ENCODE measurements around the gene C2CD4D. TPM values are rescaled to one million over a fixed set of nuclear protein-coding genes. Genes with fewer than 3 reads are reported as not detected.

C2CD4D gene
- total and polyA plus RNA-seq, 2 donors (not counting 1 experiment from before 2014, with no cell fraction given): 0.07 TPM; not detected in 1

DNA sequence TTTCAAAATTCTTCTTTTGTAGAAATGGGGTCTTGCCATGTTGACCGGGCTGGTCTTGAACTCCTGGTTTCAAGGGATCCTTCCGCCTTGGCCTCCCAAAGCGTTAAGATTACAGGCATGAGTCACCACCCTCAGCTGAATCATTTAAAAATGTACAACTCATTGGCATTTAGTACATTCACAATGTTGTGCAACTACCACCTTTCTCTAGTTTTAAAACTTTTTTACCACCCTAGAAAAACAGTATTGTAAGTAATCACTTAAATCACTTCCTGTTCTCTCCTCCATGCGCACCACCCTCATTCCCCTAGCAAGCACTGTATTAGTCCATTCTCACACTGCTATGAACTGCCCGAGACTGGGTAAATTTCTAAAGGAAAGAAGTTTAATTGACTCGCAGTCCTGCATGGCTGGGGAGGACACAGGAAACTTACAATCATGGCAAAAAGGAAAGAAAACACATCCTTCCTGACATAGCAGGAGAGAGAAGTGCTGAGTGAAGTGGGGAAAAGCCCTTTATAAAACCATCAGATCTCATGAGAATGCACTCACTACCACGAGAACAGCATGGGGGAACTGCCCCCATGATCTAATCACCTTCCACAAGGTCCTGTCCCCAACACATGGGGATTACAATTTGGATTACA, 28.3 kb upstream of the C2CD4D start:
- no peak for ATAC-seq (ENCODE audit: low read depth)
- H2AFZ ChIP-seq (ENCODE audit: insufficient read depth, low read depth, low read length, poor library complexity, severe bottlenecking): no peak overlapping the region
- CTCF ChIA-PET: interaction anchor here (0.5 kb wide), 1 partner anchor 133 kb away, joined by 3 read pairs; no protein-coding TSS in a partner anchor

More for the DNA sequence above, 28.3 kb upstream of the C2CD4D start:
- no peaks in the 10 kb centered on the region for H3K9me3 ChIP-seq (ENCODE audit: control extremely low read depth in 1 of 3, control insufficient read depth in 2 of 3, insufficient read depth in 1 of 3, low read length in 2 of 3)
- intact Hi-C loops (cut with micrococcal nuclease): no loop called here
- 100% methylated on average over 3 of the region's 7 CpGs for WGBS (ENCODE audit: insufficient coverage)
- no peak overlapping the region for H3K9ac ChIP-seq (ENCODE audit: low read length)
- H3K4me3 ChIP-seq (ENCODE audit: control extremely low read depth in 1 of 5, extremely low read depth in 1 of 5, insufficient read depth in 1 of 5, low read depth in 2 of 5, low read length in 4 of 5): no peak overlapping the region
- no peaks in the 10 kb centered on the region for H3K27me3 ChIP-seq (replicated peaks in 1 of 4; ENCODE audit: control extremely low read depth in 1 of 4, control insufficient read depth in 3 of 4, insufficient read depth in 4 of 4, low read length in 3 of 4)
- no peaks in the 10 kb centered on the region for H3K79me2 ChIP-seq (ENCODE audit: control insufficient read depth, insufficient read depth, low read length)
- H3K4me1 ChIP-seq (ENCODE audit: control insufficient read depth in 2 of 2, insufficient read depth in 2 of 2, low read length in 2 of 2): no peaks in the 10 kb centered on the region
- Mint-ChIP-seq H3K4me1 (no peaks in the 10 kb centered on the region), H3K4me3 (no peak overlapping the region), H3K27ac (no peak overlapping the region), H3K9me3 (ENCODE audit: insufficient read depth) (no peaks in the 10 kb centered on the region), H3K27me3 (peaks cover 16% of the 10 kb centered on the region)
- H3K36me3 ChIP-seq (replicated peaks in 1 of 2; ENCODE audit: control extremely low read depth in 1 of 2, control insufficient read depth in 1 of 2, extremely low read depth in 1 of 2, insufficient read depth in 2 of 2, low read length in 1 of 2): no peaks in the 10 kb centered on the region
- no peak overlapping the region for H3K4me2 ChIP-seq (replicated peaks; ENCODE audit: low read depth, low read length, poor library complexity, severe bottlenecking)
- POLR2A ChIA-PET: no interaction called here
- no peak for DNase-seq
- no peak for TF ChIP-seq EZH2 (IDR thresholded peaks at IDR 0.05; ENCODE audit: borderline replicate concordance, insufficient read depth, low read depth, low read length, poor library complexity, severe bottlenecking)
- TF ChIP-seq CTCF (IDR thresholded peaks at IDR 0.05): no peak
- no peak overlapping the region for H3K27ac ChIP-seq (ENCODE audit: low read length in 2 of 2)
- H4K20me1 ChIP-seq (ENCODE audit: control insufficient read depth, insufficient read depth, low read length, poor library complexity, severe bottlenecking): no peaks in the 10 kb centered on the region
